PC-9 (cell line): ENCODE measurements around the gene TFAP2A. TPM values are rescaled to one million over a fixed set of nuclear protein-coding genes. Genes with fewer than 3 reads are reported as not detected.

Experiments used
- BruUV-seq: library from RNA; stranded (reverse); fragments of 400-500 nt; replicated peaks from 2 replicates; lab custom pipeline; 2021; lab: Mats Ljungman, UMichigan
- CTCF ChIA-PET: fragments of 300-600 bp; sonication (Branson Sonifier 250); formaldehyde crosslinking; loops from one replicate; lab custom pipeline; 2022; ENCODE audit warnings: antibody characterized with exemption; lab: Charles Lee
- POLR2A ChIA-PET: fragments of 300-600 bp; sonication (Branson Sonifier 250); formaldehyde crosslinking; loops from one replicate; lab custom pipeline; 2022; ENCODE audit warnings: antibody characterized with exemption; ENCODE audit not compliant: unreplicated experiment; lab: Charles Lee
- DNase-seq, 2 experiments: peaks; one replicate each; pipeline versions ENCODE4 v3.0.0 to v3.0.0-alpha.2; 2015 to 2022; ENCODE audit warnings: mixed read lengths in 1 of 2
- H2AFZ ChIP-seq: fragments of 200-600 bp; sonication (generic); 2 replicates; pipeline ENCODE4 v1.8.1; 2017; ENCODE audit warnings: antibody characterized with exemption
- H3F3A ChIP-seq: fragments of 200-600 bp; sonication (generic); 2 replicates; pipeline ENCODE4 v1.8.1; 2017; ENCODE audit warnings: antibody characterized with exemption, mild to moderate bottlenecking, low read depth; ENCODE audit not compliant: insufficient read depth
- H3K27ac ChIP-seq: fragments of 200-600 bp; sonication (generic); 2 replicates; pipeline ENCODE4 v1.6.1; 2016; ENCODE audit warnings: mixed run types
- H3K27me3 ChIP-seq: fragments of 200-600 bp; sonication (generic); 2 replicates; pipeline ENCODE4 v1.6.1; 2016; ENCODE audit warnings: low read depth, mixed run types; ENCODE audit not compliant: insufficient read depth
- H3K36me3 ChIP-seq: fragments of 200-600 bp; sonication (generic); 2 replicates; pipeline ENCODE4 v1.6.1; 2016; ENCODE audit warnings: low read depth, mixed run types
- H3K4me1 ChIP-seq: fragments of 200-600 bp; sonication (generic); replicated peaks from 2 replicates; pipeline ENCODE4 v1.6.1; 2016; ENCODE audit warnings: mixed run types; ENCODE audit not compliant: insufficient read depth
- H3K4me2 ChIP-seq: fragments of 200-600 bp; sonication (generic); 2 replicates; pipeline ENCODE4 v1.6.1; 2017; ENCODE audit warnings: mixed run types
- H3K4me3 ChIP-seq: fragments of 200-600 bp; sonication (generic); 2 replicates; pipeline ENCODE4 v1.6.1; 2016; ENCODE audit warnings: mixed run types
- H3K79me2 ChIP-seq: fragments of 200-600 bp; sonication (generic); 2 replicates; pipeline ENCODE4 v1.6.1; 2017; ENCODE audit warnings: low read depth, mixed run types
- H3K9me2 ChIP-seq: fragments of 200-600 bp; sonication (generic); 2 replicates; pipeline ENCODE4 v1.8.1; 2017; ENCODE audit warnings: mild to moderate bottlenecking; ENCODE audit not compliant: insufficient read depth
- H3K9me3 ChIP-seq: fragments of 200-600 bp; sonication (generic); 2 replicates; pipeline ENCODE4 v1.8.1; 2016; ENCODE audit warnings: low read depth; ENCODE audit not compliant: insufficient read depth
- H4K20me1 ChIP-seq: fragments of 200-600 bp; sonication (generic); 2 replicates; pipeline ENCODE4 v1.8.1; 2017; ENCODE audit not compliant: insufficient read depth
- CTCF ChIP-seq: fragments of 200-600 bp; sonication (generic); conservative IDR thresholded peaks from 2 replicates; pipeline ENCODE4 v1.6.1; 2017; ENCODE audit warnings: mixed run types, antibody characterized with exemption, mild to moderate bottlenecking, moderate library complexity
- EZH2 ChIP-seq: fragments of 200-600 bp; sonication (generic); IDR thresholded peaks from 2 replicates; pipeline ENCODE4 v1.8.0; 2017; ENCODE audit warnings: antibody characterized with exemption, low read depth
- intact Hi-C: fragments of 100-400 bp; cut with micrococcal nuclease; formaldehyde crosslinking; loops from one replicate; pipeline ENCODE4 v1.10.0; 2022; ENCODE audit not compliant: unreplicated experiment
- total RNA-seq: library from RNA; stranded (reverse); gene quantifications from 2 replicates; pipeline ENCODE4 v1.2.3, GENCODE V29; 2021

Gene TFAP2A
- total RNA-seq, 1 experiment from 2014 or later, result 43.8 TPM

- H3K27me3 ChIP-seq, result no peaks in the 10 kb centered on the region
- H3K79me2 ChIP-seq, result no peaks in the 10 kb centered on the region
- TSS peak; percentile 89 for BruUV-seq
- peak overlapping the region; percentile 66 for H3K27ac ChIP-seq
- intact Hi-C loops, result loop anchor here (1.0 to 5.0 kb wide), 2 partner anchors 884 to 1176 kb away; no protein-coding TSS in a partner anchor
- no peaks in the 10 kb centered on the region for H3K36me3 ChIP-seq
- H3F3A ChIP-seq, result no peaks in the 10 kb centered on the region; the same call in 1 of the 2 replicates
- no peaks in the 10 kb centered on the region for H4K20me1 ChIP-seq
- peak overlapping the region; percentile 98 for H2AFZ ChIP-seq
- no peaks in the 10 kb centered on the region for H3K9me2 ChIP-seq
- POLR2A ChIA-PET, result interaction anchor here (0.6 to 0.7 kb wide), 3 partner anchors 21 to 1200 kb away, joined by 3 to 9 read pairs (median 3); no protein-coding TSS in a partner anchor
- peaks cover 15% of the 10 kb centered on the region for H3K4me1 ChIP-seq
- peak overlapping the region; percentile 87 for H3K4me2 ChIP-seq
- peak in 1 of 2 experiments; percentile 84 for DNase-seq
- H3K4me3 ChIP-seq, result peak overlapping the region; percentile 69
- CTCF ChIA-PET, result interaction anchor here (0.5 to 0.6 kb wide), 4 partner anchors 27 to 1444 kb away, joined by 3 to 5 read pairs (median 4); no protein-coding TSS in a partner anchor
- H3K9me3 ChIP-seq, result no peaks in the 10 kb centered on the region
- TF ChIP-seq EZH2 (no peak), CTCF (no peak)
Measured at GRCh38 chr6:10425975-10426780, 11.3 kb upstream of the TFAP2A start.

GRCh38 chr6:10425176-10425974, 10.5 kb upstream of the TFAP2A start:
- BruUV-seq, result TSS peak; percentile 53
- Histone ChIP-seq H3K36me3 (no peaks in the 10 kb centered on the region), H3K4me2 (peak overlapping the region; percentile 87), H3K4me1 (peaks cover 23% of the 10 kb centered on the region), H3K4me3 (peak overlapping the region; percentile 69; the same call in 1 of the 2 replicates), H3K9me2 (no peaks in the 10 kb centered on the region), H3K27ac (no peak overlapping the region), H3F3A (peaks cover under 1% of the 10 kb centered on the region; the same call in 1 of the 2 replicates), H2AFZ (peak overlapping the region; percentile 98; the same call in 1 of the 2 replicates), H4K20me1 (no peaks in the 10 kb centered on the region), H3K27me3 (no peaks in the 10 kb centered on the region), H3K79me2 (no peaks in the 10 kb centered on the region), H3K9me3 (no peaks in the 10 kb centered on the region)
- DNase-seq, result no peak
- ChIA-PET POLR2A (interaction anchor here (0.5 to 0.7 kb wide), 3 partner anchors 20 to 1199 kb away, joined by 3 to 9 read pairs (median 5); no protein-coding TSS in a partner anchor), CTCF (interaction anchor here (0.6 kb wide), 1 partner anchor 1443 kb away, joined by 4 read pairs; no protein-coding TSS in a partner anchor)
- TF ChIP-seq EZH2 (no peak), CTCF (no peak)
- intact Hi-C loops, result loop anchor here (5.0 kb wide), 1 partner anchor 883 kb away; no protein-coding TSS in a partner anchor

- POLR2A ChIA-PET, result no interaction called here
- H3K79me2 ChIP-seq, result no peaks in the 10 kb centered on the region
- no peak overlapping the region for H2AFZ ChIP-seq
- DNase-seq, result no peak
- no peaks in the 10 kb centered on the region for H3K9me2 ChIP-seq
- BruUV-seq, result no TSS peak
- intact Hi-C loops, result no loop called here
- no peaks in the 10 kb centered on the region for H3K36me3 ChIP-seq
- H3F3A ChIP-seq, result peaks cover 11% of the 10 kb centered on the region
- no peak overlapping the region for H3K4me2 ChIP-seq
- no peak overlapping the region for H3K4me3 ChIP-seq
- peaks cover 26% of the 10 kb centered on the region for H3K4me1 ChIP-seq
- TF ChIP-seq EZH2 (no peak), CTCF (no peak)
- H4K20me1 ChIP-seq, result no peaks in the 10 kb centered on the region
- CTCF ChIA-PET, result no interaction called here
- H3K27me3 ChIP-seq, result no peaks in the 10 kb centered on the region
- H3K27ac ChIP-seq, result no peak overlapping the region
- no peaks in the 10 kb centered on the region for H3K9me3 ChIP-seq
Measured at GRCh38 chr6:10424040-10424439, 9.2 kb upstream of the TFAP2A start.
